Measurements from ENCODE around the gene MN1.

DNA sequence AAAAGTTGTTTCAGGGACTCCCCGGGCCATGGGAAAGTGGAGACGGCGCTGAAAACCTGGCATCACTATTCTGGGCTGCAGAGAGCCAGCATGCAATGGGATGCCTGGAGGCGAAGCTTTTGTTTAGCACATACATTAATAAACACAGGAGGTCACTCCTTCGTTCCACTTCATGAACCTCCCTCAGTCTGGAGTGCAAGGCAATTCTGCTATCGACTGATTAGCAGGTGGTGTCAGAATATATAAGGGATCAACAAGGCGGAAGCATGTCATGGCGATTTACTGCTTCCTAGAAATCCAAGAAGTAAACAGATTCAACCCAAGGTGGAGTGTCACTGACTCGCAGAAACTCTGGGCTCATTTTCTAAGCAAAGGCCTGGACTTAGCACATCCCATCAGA lies 45.4 kb upstream of the MN1 start:
- TF ChIP-seq, protein P1, sequence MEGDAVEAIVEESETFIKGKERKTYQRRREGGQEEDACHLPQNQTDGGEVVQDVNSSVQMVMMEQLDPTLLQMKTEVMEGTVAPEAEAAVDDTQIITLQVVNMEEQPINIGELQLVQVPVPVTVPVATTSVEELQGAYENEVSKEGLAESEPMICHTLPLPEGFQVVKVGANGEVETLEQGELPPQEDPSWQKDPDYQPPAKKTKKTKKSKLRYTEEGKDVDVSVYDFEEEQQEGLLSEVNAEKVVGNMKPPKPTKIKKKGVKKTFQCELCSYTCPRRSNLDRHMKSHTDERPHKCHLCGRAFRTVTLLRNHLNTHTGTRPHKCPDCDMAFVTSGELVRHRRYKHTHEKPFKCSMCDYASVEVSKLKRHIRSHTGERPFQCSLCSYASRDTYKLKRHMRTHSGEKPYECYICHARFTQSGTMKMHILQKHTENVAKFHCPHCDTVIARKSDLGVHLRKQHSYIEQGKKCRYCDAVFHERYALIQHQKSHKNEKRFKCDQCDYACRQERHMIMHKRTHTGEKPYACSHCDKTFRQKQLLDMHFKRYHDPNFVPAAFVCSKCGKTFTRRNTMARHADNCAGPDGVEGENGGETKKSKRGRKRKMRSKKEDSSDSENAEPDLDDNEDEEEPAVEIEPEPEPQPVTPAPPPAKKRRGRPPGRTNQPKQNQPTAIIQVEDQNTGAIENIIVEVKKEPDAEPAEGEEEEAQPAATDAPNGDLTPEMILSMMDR (conservative IDR thresholded peaks at IDR 0.05; ENCODE audit: low read depth, low read length): no peak
- TF ChIP-seq, protein P2, sequence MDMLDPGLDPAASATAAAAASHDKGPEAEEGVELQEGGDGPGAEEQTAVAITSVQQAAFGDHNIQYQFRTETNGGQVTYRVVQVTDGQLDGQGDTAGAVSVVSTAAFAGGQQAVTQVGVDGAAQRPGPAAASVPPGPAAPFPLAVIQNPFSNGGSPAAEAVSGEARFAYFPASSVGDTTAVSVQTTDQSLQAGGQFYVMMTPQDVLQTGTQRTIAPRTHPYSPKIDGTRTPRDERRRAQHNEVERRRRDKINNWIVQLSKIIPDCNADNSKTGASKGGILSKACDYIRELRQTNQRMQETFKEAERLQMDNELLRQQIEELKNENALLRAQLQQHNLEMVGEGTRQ (IDR thresholded peaks at IDR 0.05; ENCODE audit: low read depth, low read length): no peak
- TF ChIP-seq MAFK (IDR thresholded peaks at IDR 0.05; ENCODE audit: low read depth, low read length) (no peak), POLR2A (IDR thresholded peaks at IDR 0.05; ENCODE audit: low read depth, low read length) (no peak), RFX5 (IDR thresholded peaks at IDR 0.05; ENCODE audit: low read depth, low read length) (no peak), MXI1 (IDR thresholded peaks at IDR 0.05; ENCODE audit: borderline replicate concordance, low read depth, low read length) (no peak), FOS (IDR thresholded peaks at IDR 0.05; ENCODE audit: low read depth, low read length) (no peak), MAZ (IDR thresholded peaks at IDR 0.05; ENCODE audit: borderline replicate concordance, low read depth, low read length) (no peak), CEBPB (IDR thresholded peaks at IDR 0.05; ENCODE audit: low read depth, low read length) (no peak)
- TF ChIP-seq, protein P3, sequence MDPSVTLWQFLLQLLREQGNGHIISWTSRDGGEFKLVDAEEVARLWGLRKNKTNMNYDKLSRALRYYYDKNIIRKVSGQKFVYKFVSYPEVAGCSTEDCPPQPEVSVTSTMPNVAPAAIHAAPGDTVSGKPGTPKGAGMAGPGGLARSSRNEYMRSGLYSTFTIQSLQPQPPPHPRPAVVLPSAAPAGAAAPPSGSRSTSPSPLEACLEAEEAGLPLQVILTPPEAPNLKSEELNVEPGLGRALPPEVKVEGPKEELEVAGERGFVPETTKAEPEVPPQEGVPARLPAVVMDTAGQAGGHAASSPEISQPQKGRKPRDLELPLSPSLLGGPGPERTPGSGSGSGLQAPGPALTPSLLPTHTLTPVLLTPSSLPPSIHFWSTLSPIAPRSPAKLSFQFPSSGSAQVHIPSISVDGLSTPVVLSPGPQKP (IDR thresholded peaks at IDR 0.05; ENCODE audit: borderline replicate concordance, low read depth, low read length): no peak
